Measurements from ENCODE around the gene MCM9. TPM values are rescaled to one million over a fixed set of nuclear protein-coding genes. Genes with fewer than 3 reads are reported as not detected.

MCM9 gene
- total RNA-seq, 1 experiment from 2014 or later: 18.6 TPM

DNA sequence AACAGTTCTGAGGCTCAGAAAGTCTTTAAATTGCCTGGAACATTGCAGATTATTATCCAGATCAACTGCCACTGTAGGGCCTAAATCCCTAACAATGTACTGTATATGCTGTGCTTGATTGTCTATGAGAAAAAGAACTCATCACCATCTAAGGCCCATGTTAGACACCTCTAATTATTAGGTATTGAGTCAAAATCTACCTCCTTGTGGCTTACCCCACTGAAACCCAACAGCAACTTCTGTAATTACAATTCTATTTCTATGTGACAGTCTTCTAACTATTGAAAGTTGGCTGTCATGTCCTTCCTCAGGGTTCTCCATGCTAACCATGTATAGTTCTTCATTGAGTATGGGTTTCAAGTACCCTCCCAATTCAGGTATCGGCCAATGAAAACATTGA lies 13.9 kb downstream of the MCM9 start:
- TF ChIP-seq CTCF (conservative IDR thresholded peaks at IDR 0.05): no peak
- Histone ChIP-seq H3K4ac (ENCODE audit: low read depth, low read length) (no peak overlapping the region), H2BK15ac (ENCODE audit: low read depth, low read length) (no peak overlapping the region), H3K56ac (ENCODE audit: insufficient read length, low read depth, low read length) (no peak overlapping the region), H4K5ac (ENCODE audit: insufficient read length, low read depth, low read length) (no peak overlapping the region), H2AK5ac (ENCODE audit: insufficient read length, low read length) (no peak overlapping the region), H2BK120ac (ENCODE audit: low read depth, low read length, poor library complexity, severe bottlenecking) (no peak overlapping the region), H4K8ac (replicated peaks; ENCODE audit: insufficient read length, low read depth, low read length) (no peak overlapping the region), H3K18ac (ENCODE audit: insufficient read length, low read depth, low read length) (no peak overlapping the region), H3K9ac (ENCODE audit: extremely low read depth, insufficient read length, low read length) (no peak overlapping the region), H2AFZ (ENCODE audit: low read length) (no peak overlapping the region), H3K23ac (ENCODE audit: insufficient read length, low read depth, low read length) (no peak overlapping the region), H4K91ac (ENCODE audit: insufficient read length, low read depth, low read length) (no peak overlapping the region), H3K79me2 (ENCODE audit: insufficient read depth, low read length) (no peaks in the 10 kb centered on the region), H3K9me3 (ENCODE audit: control insufficient read depth, low read depth, low read length) (no peaks in the 10 kb centered on the region), H2BK20ac (ENCODE audit: low read depth, low read length, poor library complexity, severe bottlenecking) (no peak overlapping the region), H3K79me1 (ENCODE audit: insufficient read depth, low read depth, low read length, poor library complexity, severe bottlenecking) (no peaks in the 10 kb centered on the region), H3K4me2 (ENCODE audit: insufficient read depth, insufficient read length, low read length) (no peak overlapping the region), H3K4me1 (ENCODE audit: insufficient read depth, low read length) (no peaks in the 10 kb centered on the region), H3K27ac (ENCODE audit: insufficient read length, low read depth, low read length) (no peak overlapping the region), H3K23me2 (ENCODE audit: insufficient read length, low read depth, low read length, poor library complexity, severe bottlenecking) (no peaks in the 10 kb centered on the region), H4K20me1 (ENCODE audit: control insufficient read depth, insufficient read depth, insufficient read length) (no peaks in the 10 kb centered on the region), H3K27me3 (ENCODE audit: insufficient read depth, low read length) (no peaks in the 10 kb centered on the region), H3T11ph (ENCODE audit: low read length) (no peak overlapping the region), H2BK5ac (ENCODE audit: insufficient read length, low read length) (no peak overlapping the region), H2BK12ac (ENCODE audit: insufficient read length, low read depth, low read length) (no peak overlapping the region), H3K14ac (ENCODE audit: insufficient read depth, low read length) (no peak overlapping the region)
- H3K4me1 Mint-ChIP-seq: no peaks in the 10 kb centered on the region
- H3K4me3 Mint-ChIP-seq: no peak overlapping the region
- no peaks in the 10 kb centered on the region for H3K27me3 Mint-ChIP-seq (ENCODE audit: low read depth)
- no peak for DNase-seq
- no peak overlapping the region for H3K27ac Mint-ChIP-seq
- H3K9me3 Mint-ChIP-seq: no peaks in the 10 kb centered on the region
- no CpG with 5 or more reads among the region's 1 CpG for WGBS (ENCODE audit: extremely low coverage, insufficient read length, low lambda C conversion rate)
- peaks cover 10 to 53% (median 38%) of the 10 kb centered on the region in 3 experiments; a peak in 6 of 7 replicates for H3K36me3 Mint-ChIP-seq (ENCODE audit: insufficient read depth in 1 of 3, low read depth in 3 of 3)

All from H9 (cell line).